Endothelial cell of umbilical vein (primary cell): ENCODE results near the gene GNAT1. TPM values are rescaled to one million over a fixed set of nuclear protein-coding genes. Genes with fewer than 3 reads are reported as not detected.

Source experiments
- BruUV-seq: library from RNA; stranded (reverse); fragments of 400-500 nt; replicated peaks from 2 replicates; lab custom pipeline; 2021; lab: Mats Ljungman, UMichigan
- CTCF ChIA-PET: fragments of 300-600, 350-600 bp; sonication (Branson Sonifier 250); formaldehyde crosslinking; loops from one replicate; lab custom pipeline; 2021; ENCODE audit warnings: antibody characterized with exemption, inconsistent platforms; lab: Charles Lee
- POLR2A ChIA-PET: fragments of 300-600, 350-600 bp; sonication (Branson Sonifier 250); formaldehyde crosslinking; loops from one replicate; lab custom pipeline; 2021; ENCODE audit warnings: antibody characterized with exemption, inconsistent platforms; lab: Charles Lee
- DNase-seq: peaks from one replicate; pipeline ENCODE4 v3.0.0-alpha.2; 2011; ENCODE audit warnings: low read depth, low spot score
- FAIRE-seq: peaks from 2 replicates; lab custom pipeline; 2011; peaks lifted over from hg19 to GRCh38; lab: Jason Lieb, UNC
- H2AFZ ChIP-seq: 2 replicates; pipeline ENCODE4 v1.6.0; 2012; ENCODE audit warnings: low read depth, low read length, control low read depth, inconsistent platforms
- H3K27ac ChIP-seq: 2 replicates; pipeline ENCODE4 v1.5.1; 2011; ENCODE audit warnings: low read depth, mild to moderate bottlenecking, control low read depth, low read length, moderate library complexity; ENCODE audit not compliant: insufficient read depth
- H3K27me3 ChIP-seq, 2 experiments: 2 replicates each; pipeline versions ENCODE4 v1.6.0 to v1.6.1; 2011; ENCODE audit warnings: low read length in 2 of 2, mixed read lengths in 1 of 2; ENCODE audit not compliant: control insufficient read depth in 2 of 2, insufficient read depth in 2 of 2
- H3K36me3 ChIP-seq, 2 experiments: 2 replicates in 1 of 2; 3 replicates in 1 of 2; pipeline ENCODE4 v1.5.1; 2011; ENCODE audit warnings: low read length in 2 of 2, mild to moderate bottlenecking in 1 of 2, moderate library complexity in 1 of 2; ENCODE audit not compliant: control insufficient read depth in 2 of 2, insufficient read depth in 2 of 2; ENCODE audit errors: extremely low read depth in 1 of 2
- H3K4me1 ChIP-seq: 3 replicates; pipeline ENCODE4 v1.5.1; 2011; ENCODE audit warnings: mild to moderate bottlenecking, low read length; ENCODE audit not compliant: control insufficient read depth, insufficient read depth; ENCODE audit errors: extremely low read depth
- H3K4me2 ChIP-seq: 2 replicates; pipeline ENCODE4 v1.6.1; 2011; ENCODE audit warnings: low read length, control low read depth, mixed read lengths; ENCODE audit not compliant: insufficient read depth
- H3K4me3 ChIP-seq, 3 experiments: fragments of 200-600 bp in 1 of 3; sonication (generic), shearing (Covaris generic) in 1 of 3; replicated peaks in 1 of 3; 2 replicates each; pipeline ENCODE4 v1.5.1; 2011 to 2016; ENCODE audit warnings: control low read depth in 3 of 3, low read length in 3 of 3, mild to moderate bottlenecking in 2 of 3, inconsistent platforms in 1 of 3, low read depth in 1 of 3, moderate library complexity in 1 of 3; ENCODE audit not compliant: insufficient read depth in 1 of 3
- H3K79me2 ChIP-seq: 2 replicates; pipeline ENCODE4 v1.6.0; 2012; ENCODE audit warnings: low read length, inconsistent platforms; ENCODE audit not compliant: control insufficient read depth, insufficient read depth
- H3K9ac ChIP-seq: replicated peaks from 2 replicates; pipeline ENCODE3; 2011; ENCODE audit warnings: low read length, control low read depth; ENCODE audit not compliant: insufficient read depth; ENCODE audit errors: extremely low read depth
- H3K9me1 ChIP-seq: replicated peaks from 3 replicates; pipeline ENCODE4 v1.6.0; 2011; ENCODE audit warnings: mild to moderate bottlenecking, low read length; ENCODE audit not compliant: control insufficient read depth, insufficient read depth; ENCODE audit errors: extremely low read depth
- H3K9me3 ChIP-seq: replicated peaks from 2 replicates; pipeline ENCODE4 v1.5.1; 2012; ENCODE audit warnings: low read length, inconsistent platforms; ENCODE audit not compliant: control insufficient read depth, insufficient read depth
- H4K20me1 ChIP-seq: replicated peaks from 2 replicates; pipeline ENCODE3; 2011; ENCODE audit warnings: mild to moderate bottlenecking, low read length; ENCODE audit not compliant: control insufficient read depth, insufficient read depth; ENCODE audit errors: extremely low read depth
- EZH2 ChIP-seq: IDR thresholded peaks from 2 replicates; pipeline ENCODE4 v1.6.1; 2012; ENCODE audit warnings: borderline replicate concordance, low read depth, mild to moderate bottlenecking, moderate library complexity, low read length, inconsistent platforms; ENCODE audit not compliant: severe bottlenecking
- FOS ChIP-seq: IDR thresholded peaks from 2 replicates; pipeline ENCODE4 v1.6.1; 2011; ENCODE audit warnings: mild to moderate bottlenecking, low read length, moderate library complexity, borderline replicate concordance; ENCODE audit not compliant: insufficient read depth
- GATA2 ChIP-seq: IDR thresholded peaks from 2 replicates; pipeline ENCODE4 v1.7.0; 2011; ENCODE audit warnings: low read depth, mild to moderate bottlenecking, moderate library complexity, mixed read lengths, low read length; ENCODE audit not compliant: insufficient read length, insufficient read depth
- JUN ChIP-seq: IDR thresholded peaks from 2 replicates; pipeline ENCODE4 v1.6.1; 2011; ENCODE audit warnings: borderline replicate concordance, low read depth; ENCODE audit not compliant: insufficient read length, insufficient read depth
- MYC ChIP-seq: IDR thresholded peaks from one replicate; pipeline ENCODE4 v1.6.1; 2011; ENCODE audit warnings: mild to moderate bottlenecking, low read depth, low read length
- POLR2A ChIP-seq: IDR thresholded peaks from 2 replicates; pipeline ENCODE4 v1.6.1; 2012; ENCODE audit warnings: low read depth, mild to moderate bottlenecking, control low read depth, low read length
- POLR2AphosphoS5 ChIP-seq: IDR thresholded peaks from 2 replicates; pipeline ENCODE4 v1.6.1; 2012; ENCODE audit warnings: low read depth, mild to moderate bottlenecking, control low read depth, low read length, moderate library complexity; ENCODE audit not compliant: insufficient read depth
- dilution Hi-C: fragments of 300-500 bp; cut with MboI; formaldehyde crosslinking; loops from one replicate; pipeline ENCODE4 v1.15.0; 2019; ENCODE audit warnings: low sequenced_read_pairs; ENCODE audit not compliant: extremely low pct_ligation_motif_present
- intact Hi-C: fragments of 100-400 bp; cut with micrococcal nuclease; formaldehyde crosslinking; loops from one replicate; pipeline ENCODE4 v1.10.0; 2022
- polyA plus RNA-seq, 4 experiments: library from polyadenylated mRNA; depleted of rRNA in 3 of 4; stranded (reverse) in 3 of 4; unstranded in 1 of 4; fragments of >200 nt; gene quantifications; 2 replicates each; pipeline versions ENCODE4 v1.2.1 to v1.2.3, GENCODE V29; 2011 to 2012; ENCODE audit warnings: missing spikeins in 1 of 4
- total RNA-seq: library from RNA; stranded (reverse); gene quantifications from 2 replicates; pipeline ENCODE4 v1.2.3, GENCODE V29; 2021
- TF ChIP-seq, protein P1 (sequence below), 2 donors: IDR thresholded peaks; 1 replicate in 1 of 2; 2 replicates in 1 of 2; pipeline ENCODE4 v1.5.1; 2011; ENCODE audit warnings: low read length in 2 of 2, mild to moderate bottlenecking in 2 of 2, moderate library complexity in 2 of 2, control low read depth in 1 of 2, inconsistent platforms in 1 of 2, low read depth in 1 of 2; ENCODE audit not compliant: insufficient read depth in 1 of 2; ENCODE audit errors: extremely low read depth in 1 of 2
- TF ChIP-seq, protein P2 (sequence below): IDR thresholded peaks from 2 replicates; pipeline ENCODE4 v1.6.1; 2011; ENCODE audit not compliant: insufficient read depth, insufficient read length

The GNAT1 gene
- total and polyA plus RNA-seq, 2 donors (not counting 3 experiments of a cell fraction or from before 2014, with no cell fraction given): 0.77 TPM; not detected in 1

DNA sequence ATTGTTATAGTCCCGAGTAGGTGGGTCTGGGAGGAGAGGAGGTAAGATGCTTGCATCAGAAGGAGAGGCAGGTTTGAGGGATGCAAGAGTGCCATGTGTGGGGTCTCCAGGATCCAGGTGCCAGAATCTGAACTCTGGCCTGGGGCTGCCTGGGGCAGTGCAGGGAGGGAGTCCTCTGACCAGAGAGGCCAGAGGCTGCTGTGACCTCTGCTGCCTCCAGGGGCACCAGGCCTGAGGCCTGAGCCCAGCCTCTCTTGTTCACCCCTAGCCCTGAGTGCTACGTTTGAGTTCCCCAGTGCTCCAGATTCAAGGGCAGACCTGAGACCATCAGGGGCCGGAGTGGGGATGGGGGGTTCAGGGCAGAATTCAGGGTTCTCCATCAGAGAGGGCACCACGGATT is 21.1 kb downstream of the GNAT1 start:
- Histone ChIP-seq H3K27ac (no peak overlapping the region), H3K36me3 (no peaks in the 10 kb centered on the region), H3K79me2 (no peaks in the 10 kb centered on the region), H3K27me3 (no peaks in the 10 kb centered on the region), H2AFZ (no peak overlapping the region), H3K4me1 (no peaks in the 10 kb centered on the region), H3K9ac (no peak overlapping the region), H3K9me3 (no peaks in the 10 kb centered on the region), H4K20me1 (no peaks in the 10 kb centered on the region), H3K4me3 (no peak overlapping the region), H3K4me2 (no peak overlapping the region), H3K9me1 (no peaks in the 10 kb centered on the region)
- DNase-seq (no peak), FAIRE-seq (no peak)
- POLR2A ChIA-PET: no interaction called here
- dilution Hi-C loops (no loop called here), intact Hi-C loops (no loop called here)
- CTCF ChIA-PET: interaction anchor here (5.9 to 6.4 kb wide), 2 partner anchors 14 to 18 kb away, joined by 43 to 53 read pairs; no protein-coding TSS in a partner anchor
- no peak for TF ChIP-seq JUN
- TF ChIP-seq FOS: no peak
- TF ChIP-seq, protein P1, sequence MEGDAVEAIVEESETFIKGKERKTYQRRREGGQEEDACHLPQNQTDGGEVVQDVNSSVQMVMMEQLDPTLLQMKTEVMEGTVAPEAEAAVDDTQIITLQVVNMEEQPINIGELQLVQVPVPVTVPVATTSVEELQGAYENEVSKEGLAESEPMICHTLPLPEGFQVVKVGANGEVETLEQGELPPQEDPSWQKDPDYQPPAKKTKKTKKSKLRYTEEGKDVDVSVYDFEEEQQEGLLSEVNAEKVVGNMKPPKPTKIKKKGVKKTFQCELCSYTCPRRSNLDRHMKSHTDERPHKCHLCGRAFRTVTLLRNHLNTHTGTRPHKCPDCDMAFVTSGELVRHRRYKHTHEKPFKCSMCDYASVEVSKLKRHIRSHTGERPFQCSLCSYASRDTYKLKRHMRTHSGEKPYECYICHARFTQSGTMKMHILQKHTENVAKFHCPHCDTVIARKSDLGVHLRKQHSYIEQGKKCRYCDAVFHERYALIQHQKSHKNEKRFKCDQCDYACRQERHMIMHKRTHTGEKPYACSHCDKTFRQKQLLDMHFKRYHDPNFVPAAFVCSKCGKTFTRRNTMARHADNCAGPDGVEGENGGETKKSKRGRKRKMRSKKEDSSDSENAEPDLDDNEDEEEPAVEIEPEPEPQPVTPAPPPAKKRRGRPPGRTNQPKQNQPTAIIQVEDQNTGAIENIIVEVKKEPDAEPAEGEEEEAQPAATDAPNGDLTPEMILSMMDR (IDR thresholded peaks at IDR 0.05; ENCODE audit: extremely low read depth in 1 of 2, insufficient read depth in 1 of 2, low read depth in 1 of 2, low read length in 2 of 2): no peak
- TF ChIP-seq POLR2AphosphoS5: no peak
- no peak for TF ChIP-seq POLR2A
- TF ChIP-seq, protein P2, sequence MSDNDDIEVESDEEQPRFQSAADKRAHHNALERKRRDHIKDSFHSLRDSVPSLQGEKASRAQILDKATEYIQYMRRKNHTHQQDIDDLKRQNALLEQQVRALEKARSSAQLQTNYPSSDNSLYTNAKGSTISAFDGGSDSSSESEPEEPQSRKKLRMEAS: no peak
- TF ChIP-seq EZH2: no peak
- TF ChIP-seq GATA2: no peak
- TF ChIP-seq MYC: no peak
- no TSS peak for BruUV-seq
